Activated CD4-positive, alpha-beta memory T cell treated with anti-CD3 and anti-CD28 coated beads, Interleukin-2, amount 10 ng/mL, durations not matched to agents 7 days and 5 days (primary cell): ENCODE data around the gene TMEM182. TPM values are rescaled to one million over a fixed set of nuclear protein-coding genes. Genes with fewer than 3 reads are reported as not detected.

Experiments used
- CTCF ChIA-PET: fragments of 350-600 bp; sonication (Branson Sonifier 250); formaldehyde crosslinking; loops from one replicate; lab custom pipeline; 2021; ENCODE audit warnings: antibody characterized with exemption, inconsistent platforms; lab: Charles Lee
- POLR2A ChIA-PET: fragments of 350-600 bp; sonication (Branson Sonifier 250); formaldehyde crosslinking; loops from one replicate; lab custom pipeline; 2021; ENCODE audit warnings: antibody characterized with exemption; lab: Charles Lee
- DNase-seq: peaks from one replicate; pipeline ENCODE4 v3.0.0-alpha.2; 2020
- H3K27ac Mint-ChIP-seq: one replicate; pipeline ENCODE4 v1.8.0; 2021; ENCODE audit warnings: mild to moderate bottlenecking, mixed read lengths
- H3K27me3 Mint-ChIP-seq: one replicate; pipeline ENCODE4 v1.8.0; 2021; ENCODE audit warnings: mixed read lengths
- H3K36me3 Mint-ChIP-seq: one replicate; pipeline ENCODE4 v1.8.0; 2021; ENCODE audit warnings: low read depth, mixed read lengths
- H3K4me1 Mint-ChIP-seq: one replicate; pipeline ENCODE4 v1.8.0; 2021; ENCODE audit warnings: mixed read lengths
- H3K4me3 Mint-ChIP-seq: one replicate; pipeline ENCODE4 v1.8.0; 2021; ENCODE audit warnings: mild to moderate bottlenecking, mixed read lengths
- H3K9me3 Mint-ChIP-seq: one replicate; pipeline ENCODE4 v1.8.0; 2021; ENCODE audit warnings: mixed read lengths
- total RNA-seq, 2 experiments: library from RNA; stranded (reverse); gene quantifications; one replicate each; pipeline ENCODE4 v1.2.3, GENCODE V29; 2021

The TMEM182 gene
- total RNA-seq, 2 experiments from 2014 or later, result 2.2 to 3.2 TPM

GRCh38 chr2:102792568-102793208 is 30.9 kb downstream of the TMEM182 start:
- Mint-ChIP-seq H3K4me1 (no peaks in the 10 kb centered on the region), H3K27me3 (no peaks in the 10 kb centered on the region), H3K9me3 (peaks cover 4% of the 10 kb centered on the region), H3K4me3 (no peak overlapping the region), H3K36me3 (no peaks in the 10 kb centered on the region), H3K27ac (no peak overlapping the region)
- ChIA-PET POLR2A (no interaction called here), CTCF (no interaction called here)
- DNase-seq, result no peak

DNA sequence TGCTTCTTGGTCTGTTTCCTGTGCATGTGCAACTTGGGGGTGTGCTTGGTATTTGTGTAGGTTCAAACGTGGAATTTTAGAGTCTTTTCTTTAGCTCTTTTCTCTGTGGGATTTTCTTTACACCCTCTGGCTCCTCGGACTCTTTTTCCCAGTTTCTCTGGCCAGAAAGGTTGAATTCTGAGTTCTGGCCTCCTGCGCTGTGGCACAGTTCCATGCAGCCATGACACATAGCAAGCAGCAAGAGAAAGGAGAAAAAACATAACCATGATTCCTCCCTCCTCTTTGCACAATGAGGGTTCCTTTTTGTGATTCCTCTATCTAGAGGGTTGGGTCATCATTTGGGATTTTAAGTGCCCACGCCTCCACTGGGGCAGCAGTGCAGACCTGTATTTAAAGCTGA is 33.8 kb downstream of the TMEM182 start:
- no peak overlapping the region for H3K4me3 Mint-ChIP-seq
- POLR2A ChIA-PET, result no interaction called here
- no peaks in the 10 kb centered on the region for H3K27me3 Mint-ChIP-seq
- peaks cover 20% of the 10 kb centered on the region for H3K9me3 Mint-ChIP-seq
- no peaks in the 10 kb centered on the region for H3K4me1 Mint-ChIP-seq
- CTCF ChIA-PET, result interaction anchor here (1.2 to 3.1 kb wide), 2 partner anchors 10 to 42 kb away, joined by 3 to 8 read pairs; no protein-coding TSS in a partner anchor
- DNase-seq, result no peak
- H3K27ac Mint-ChIP-seq, result no peak overlapping the region
- peaks cover 15% of the 10 kb centered on the region for H3K36me3 Mint-ChIP-seq

DNA sequence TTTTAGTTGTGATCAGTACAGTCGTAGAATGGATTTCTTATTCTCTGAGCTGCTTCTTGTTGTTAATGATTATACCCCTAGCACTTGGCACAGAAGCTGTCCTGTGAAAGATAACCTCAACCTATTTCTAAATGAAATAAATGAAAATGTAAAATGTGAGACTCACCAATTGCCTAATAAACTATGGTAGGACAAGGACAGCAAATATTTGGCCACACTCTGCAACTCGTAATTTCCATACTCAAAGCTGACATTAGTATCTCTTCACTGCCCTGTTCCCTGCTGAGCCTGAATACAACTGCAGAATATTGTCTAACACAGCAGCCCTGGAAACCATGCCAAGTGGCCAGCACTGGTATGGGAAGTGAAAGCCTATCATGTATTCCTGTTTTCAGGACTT is 34.5 kb downstream of the TMEM182 start:
- H3K4me1 Mint-ChIP-seq, result no peaks in the 10 kb centered on the region
- no peaks in the 10 kb centered on the region for H3K27me3 Mint-ChIP-seq
- CTCF ChIA-PET, result interaction anchor here (1.2 to 3.1 kb wide), 2 partner anchors 9 to 43 kb away, joined by 3 to 8 read pairs; no protein-coding TSS in a partner anchor
- no peak overlapping the region for H3K27ac Mint-ChIP-seq
- no peak overlapping the region for H3K4me3 Mint-ChIP-seq
- POLR2A ChIA-PET, result no interaction called here
- peaks cover 27% of the 10 kb centered on the region for H3K9me3 Mint-ChIP-seq
- peaks cover 22% of the 10 kb centered on the region for H3K36me3 Mint-ChIP-seq
- DNase-seq, result no peak

DNA sequence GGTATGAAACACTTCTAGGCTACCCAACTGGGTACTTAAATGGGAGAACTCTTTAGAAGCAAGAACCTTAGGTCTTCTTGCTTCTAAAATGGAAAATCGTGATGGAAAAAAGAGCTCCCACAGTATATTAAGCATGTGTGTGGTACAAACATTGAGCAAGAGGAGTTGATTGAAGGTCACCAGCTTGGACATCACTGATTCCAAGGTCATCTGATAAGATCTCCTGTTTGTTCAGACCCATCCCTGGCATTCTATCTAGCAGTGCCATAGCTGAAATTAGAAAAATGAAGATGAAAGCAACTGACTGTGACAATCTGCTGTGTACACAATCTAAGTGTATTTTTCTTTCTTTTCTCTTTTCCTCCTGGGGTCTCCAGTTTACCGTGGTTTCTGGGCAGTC is 35.7 kb downstream of the TMEM182 start:
- Mint-ChIP-seq H3K27me3 (no peaks in the 10 kb centered on the region), H3K4me1 (peaks cover 2% of the 10 kb centered on the region), H3K9me3 (peaks cover 39% of the 10 kb centered on the region), H3K4me3 (no peak overlapping the region), H3K36me3 (peaks cover 32% of the 10 kb centered on the region), H3K27ac (no peak overlapping the region)
- ChIA-PET CTCF (interaction anchor here (0.7 to 3.1 kb wide), 3 partner anchors 8 to 44 kb away, joined by 3 to 8 read pairs (median 5); no protein-coding TSS in a partner anchor), POLR2A (no interaction called here)
- no peak for DNase-seq

- ChIA-PET POLR2A (no interaction called here), CTCF (interaction anchor here (1.3 to 3.1 kb wide), 2 partner anchors 8 to 45 kb away, joined by 5 to 8 read pairs; no protein-coding TSS in a partner anchor)
- no peak for DNase-seq
- peaks cover 39% of the 10 kb centered on the region for H3K36me3 Mint-ChIP-seq
- peaks cover 46% of the 10 kb centered on the region for H3K9me3 Mint-ChIP-seq
- no peak overlapping the region for H3K4me3 Mint-ChIP-seq
- peaks cover 9% of the 10 kb centered on the region for H3K4me1 Mint-ChIP-seq
- H3K27me3 Mint-ChIP-seq, result no peaks in the 10 kb centered on the region
- H3K27ac Mint-ChIP-seq, result no peak overlapping the region
Observed at GRCh38 chr2:102798181-102798580, 36.4 kb downstream of the TMEM182 start.

- Mint-ChIP-seq H3K27ac (no peak overlapping the region), H3K36me3 (peaks cover 43% of the 10 kb centered on the region), H3K27me3 (no peaks in the 10 kb centered on the region), H3K9me3 (peaks cover 43% of the 10 kb centered on the region), H3K4me1 (peaks cover 22% of the 10 kb centered on the region), H3K4me3 (no peak overlapping the region)
- DNase-seq, result no peak
- CTCF ChIA-PET, result interaction anchor here (8.8 kb wide), 1 partner anchor 48 kb away, joined by 110 read pairs; no protein-coding TSS in a partner anchor
- POLR2A ChIA-PET, result no interaction called here
Observed at GRCh38 chr2:102801098-102801718, 39.4 kb downstream of the TMEM182 start.

DNA sequence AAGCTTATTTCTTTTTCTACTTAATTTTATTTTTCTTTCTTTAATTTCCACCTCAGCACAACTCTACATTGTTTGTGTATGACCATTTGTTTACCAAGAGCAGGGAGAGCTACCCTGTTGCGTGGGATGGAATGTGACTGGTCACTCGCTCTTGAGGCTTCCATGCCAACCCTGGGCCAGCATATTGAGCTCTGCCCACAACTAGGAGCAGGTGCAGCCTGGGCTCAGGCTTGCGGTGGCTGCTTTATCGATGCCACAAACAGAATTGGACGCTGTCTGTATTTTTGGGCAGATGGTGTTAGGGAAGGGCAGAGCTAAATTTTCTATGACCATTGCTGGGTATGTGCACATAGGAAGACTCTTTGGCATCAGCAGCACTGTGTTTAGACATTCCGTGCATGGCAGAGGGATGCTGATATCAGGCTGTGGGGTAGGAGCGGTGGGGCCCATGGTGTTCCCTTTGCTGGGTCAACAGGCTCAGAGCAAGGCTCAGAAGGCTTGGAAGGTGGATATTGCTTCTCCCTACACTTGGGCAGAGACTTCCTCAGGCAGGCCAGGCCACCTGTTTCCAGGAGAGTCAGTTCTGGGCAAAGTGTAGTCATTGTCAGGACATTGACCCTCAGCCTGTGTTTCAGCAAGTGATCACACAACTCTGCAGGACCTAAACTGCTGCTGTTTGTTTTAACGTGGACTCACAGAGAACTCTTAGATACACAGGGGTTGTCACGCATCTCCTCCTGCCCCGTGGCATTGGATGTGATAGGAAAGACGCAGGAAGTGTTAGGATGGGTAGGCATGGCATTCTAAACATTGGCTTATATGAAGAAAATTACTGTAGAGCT is 40.2 kb downstream of the TMEM182 start:
- CTCF ChIA-PET, result interaction anchor here (8.8 kb wide), 1 partner anchor 49 kb away, joined by 110 read pairs; no protein-coding TSS in a partner anchor
- peaks cover 43% of the 10 kb centered on the region for H3K36me3 Mint-ChIP-seq
- no peak for DNase-seq
- H3K27me3 Mint-ChIP-seq, result no peaks in the 10 kb centered on the region
- H3K4me3 Mint-ChIP-seq, result no peak overlapping the region
- H3K4me1 Mint-ChIP-seq, result peaks cover 22% of the 10 kb centered on the region
- peaks cover 43% of the 10 kb centered on the region for H3K9me3 Mint-ChIP-seq
- POLR2A ChIA-PET, result no interaction called here
- H3K27ac Mint-ChIP-seq, result no peak overlapping the region

DNA sequence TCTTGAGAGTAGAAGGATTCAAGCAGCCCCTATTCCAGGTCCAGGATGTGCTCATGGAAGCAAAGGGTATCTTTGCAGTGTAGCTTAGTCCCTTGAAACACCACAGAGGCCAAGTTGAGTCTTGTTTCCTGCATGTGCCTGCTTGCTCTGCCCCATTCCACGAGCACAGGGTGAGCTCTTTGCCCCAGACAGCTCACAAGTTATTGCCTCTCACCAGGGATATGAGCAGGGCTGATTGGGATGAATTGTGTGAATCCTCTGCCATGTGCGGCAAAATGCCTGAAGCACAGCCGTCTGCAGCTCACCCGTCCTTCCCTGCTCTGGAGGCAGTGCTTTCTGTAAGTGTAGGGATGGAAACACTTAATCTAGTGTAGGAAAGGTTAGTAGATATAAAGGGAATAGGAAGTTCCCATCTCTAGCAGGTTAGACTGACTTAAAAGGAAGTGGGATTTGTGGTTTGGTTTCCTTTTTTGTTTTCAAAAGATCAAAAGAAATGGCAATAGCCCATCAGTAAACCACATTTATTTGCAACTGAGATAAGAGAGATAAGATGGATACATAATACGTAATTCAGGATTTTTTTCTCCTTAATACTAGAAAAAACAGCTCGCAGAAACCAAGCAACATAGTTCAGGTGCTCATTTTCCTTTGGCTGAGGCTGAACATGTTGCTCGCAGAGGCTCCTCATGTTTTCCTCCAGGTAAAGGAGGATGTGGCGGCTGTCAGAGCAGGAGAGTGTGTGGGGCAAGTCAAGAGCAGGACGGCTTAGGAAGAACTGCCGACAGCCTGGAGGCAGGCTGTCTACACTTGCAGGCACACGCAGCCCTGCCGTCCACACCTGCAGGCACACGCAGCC is 41.4 kb downstream of the TMEM182 start:
- DNase-seq, result no peak
- H3K4me3 Mint-ChIP-seq, result no peak overlapping the region
- H3K4me1 Mint-ChIP-seq, result peaks cover 22% of the 10 kb centered on the region
- peaks cover 43% of the 10 kb centered on the region for H3K9me3 Mint-ChIP-seq
- POLR2A ChIA-PET, result no interaction called here
- no peaks in the 10 kb centered on the region for H3K27me3 Mint-ChIP-seq
- H3K36me3 Mint-ChIP-seq, result peaks cover 43% of the 10 kb centered on the region
- CTCF ChIA-PET, result interaction anchor here (8.8 kb wide), 1 partner anchor 50 kb away, joined by 110 read pairs; no protein-coding TSS in a partner anchor
- no peak overlapping the region for H3K27ac Mint-ChIP-seq

- DNase-seq, result no peak
- CTCF ChIA-PET, result interaction anchor here (8.8 kb wide), 1 partner anchor 51 kb away, joined by 110 read pairs; no protein-coding TSS in a partner anchor
- peaks cover 43% of the 10 kb centered on the region for H3K9me3 Mint-ChIP-seq
- H3K27ac Mint-ChIP-seq, result no peak overlapping the region
- H3K4me1 Mint-ChIP-seq, result peaks cover 22% of the 10 kb centered on the region
- POLR2A ChIA-PET, result no interaction called here
- peaks cover 43% of the 10 kb centered on the region for H3K36me3 Mint-ChIP-seq
- no peak overlapping the region for H3K4me3 Mint-ChIP-seq
- H3K27me3 Mint-ChIP-seq, result no peaks in the 10 kb centered on the region
Observed at GRCh38 chr2:102803897-102804217, 42.0 kb downstream of the TMEM182 start.

- peaks cover 21% of the 10 kb centered on the region for H3K36me3 Mint-ChIP-seq
- no peak overlapping the region for H3K4me3 Mint-ChIP-seq
- peaks cover 22% of the 10 kb centered on the region for H3K4me1 Mint-ChIP-seq
- ChIA-PET POLR2A (interaction anchor here (1.4 kb wide), 1 partner anchor 53 kb away, joined by 4 read pairs; no protein-coding TSS in a partner anchor), CTCF (interaction anchor here (0.6 to 8.8 kb wide), 11 partner anchors 8 to 71 kb away, joined by 3 to 110 read pairs (median 3); no protein-coding TSS in a partner anchor)
- H3K27ac Mint-ChIP-seq, result no peak overlapping the region
- peak; percentile 52 for DNase-seq
- no peaks in the 10 kb centered on the region for H3K27me3 Mint-ChIP-seq
- peaks cover 20% of the 10 kb centered on the region for H3K9me3 Mint-ChIP-seq
Observed at GRCh38 chr2:102806250-102806837, 44.5 kb downstream of the TMEM182 start.

DNA sequence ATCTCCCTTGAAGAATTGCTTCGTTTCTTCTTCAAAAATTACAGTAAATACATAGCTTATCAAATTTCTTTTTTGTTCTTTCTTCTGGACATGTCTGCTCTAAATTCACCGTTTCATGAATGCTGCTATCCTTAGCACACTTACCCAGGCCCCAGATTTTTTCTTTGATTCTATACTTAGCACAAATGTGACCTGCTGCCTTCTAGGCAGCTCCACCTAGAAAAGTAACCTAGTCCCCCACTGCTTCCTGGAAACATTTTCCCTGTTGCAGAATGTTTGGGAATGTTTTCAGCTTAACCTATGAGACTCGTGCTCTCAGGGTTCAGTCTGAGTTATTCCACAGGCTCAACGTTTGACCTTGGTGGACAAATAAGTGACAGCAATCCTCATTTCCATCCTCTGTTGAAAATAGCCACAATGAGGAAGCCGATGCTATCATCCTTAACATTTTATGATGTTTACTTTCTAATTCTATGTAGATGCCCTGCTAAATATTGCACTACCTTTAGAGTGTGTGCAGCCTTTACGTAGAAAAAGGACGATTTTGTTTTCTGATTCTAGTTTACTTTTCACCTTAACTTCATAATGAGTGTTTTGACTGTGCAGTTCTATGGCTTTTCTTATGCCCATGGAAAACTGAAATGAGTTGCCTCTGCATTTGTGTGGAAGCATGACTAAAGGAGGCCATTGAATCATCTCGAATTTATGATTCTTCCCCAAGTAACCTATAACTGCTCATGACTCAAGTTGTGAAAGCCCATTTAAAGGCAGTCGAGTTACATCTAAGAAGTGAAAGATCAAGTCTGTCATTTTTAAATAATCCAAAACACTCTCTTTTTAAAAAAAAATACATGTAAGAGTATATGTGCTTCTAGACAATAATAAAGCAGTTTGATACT is 47.7 kb downstream of the TMEM182 start:
- ChIA-PET CTCF (interaction anchor here (8.8 kb wide), 1 partner anchor 56 kb away, joined by 110 read pairs; no protein-coding TSS in a partner anchor), POLR2A (no interaction called here)
- Mint-ChIP-seq H3K4me1 (peaks cover 1% of the 10 kb centered on the region), H3K9me3 (no peaks in the 10 kb centered on the region), H3K36me3 (no peaks in the 10 kb centered on the region), H3K4me3 (no peak overlapping the region), H3K27me3 (no peaks in the 10 kb centered on the region), H3K27ac (no peak overlapping the region)
- no peak for DNase-seq
